NCI-H748 (cell line): Measurements from ENCODE around the gene CRY1.
"Not testable (repeated sequence)": the region's sequence is repeated elsewhere in the genome, so short reads cannot be mapped to it uniquely, and the experiment has no call there.

Experiments
- DNase-seq: peaks from one replicate; lab custom pipeline; 2025; ENCODE audit not compliant: unreplicated experiment; lab: John Stamatoyannopoulos, UW

The CRY1 gene

GRCh38 chr12:107073266-107073665 lies 20.1 kb downstream of the CRY1 start:
- not testable (repeated sequence) for DNase-seq

GRCh38 chr12:107066691-107067090 lies 26.7 kb downstream of the CRY1 start:
- DNase-seq = no peak

- DNase-seq = no peak
These were observed 28.7 kb downstream of the CRY1 start for GRCh38 chr12:107064687-107065086.

- no peak for DNase-seq
These were observed 29.1 kb downstream of the CRY1 start for GRCh38 chr12:107064243-107064642.

GRCh38 chr12:107058190-107058589 lies 35.2 kb downstream of the CRY1 start:
- no peak for DNase-seq

- no peak for DNase-seq
These were observed 36.1 kb downstream of the CRY1 start for GRCh38 chr12:107057071-107057834.

- DNase-seq = no peak
These were observed 39.6 kb downstream of the CRY1 start for GRCh38 chr12:107053709-107054108.

- no peak for DNase-seq
These were observed 48.2 kb downstream of the CRY1 start for GRCh38 chr12:107045186-107045585.

GRCh38 chr12:107042801-107043200 lies 50.5 kb downstream of the CRY1 start:
- no peak for DNase-seq

- DNase-seq = no peak
These were observed 57.6 kb downstream of the CRY1 start for GRCh38 chr12:107035733-107036132.

- DNase-seq = no peak
These were observed 59.3 kb downstream of the CRY1 start for GRCh38 chr12:107033758-107034739.

GRCh38 chr12:107032266-107032665 lies 61.1 kb downstream of the CRY1 start:
- DNase-seq = no peak

GRCh38 chr12:107031061-107031460 lies 62.3 kb downstream of the CRY1 start:
- no peak for DNase-seq

- DNase-seq = no peak
These were observed 64.3 kb downstream of the CRY1 start for GRCh38 chr12:107029081-107029480.

- peak; percentile 23 for DNase-seq
These were observed 65.7 kb downstream of the CRY1 start for GRCh38 chr12:107027636-107028053.

- DNase-seq = no peak
These were observed 66.3 kb downstream of the CRY1 start for GRCh38 chr12:107026806-107027635.

- not testable (repeated sequence) for DNase-seq
These were observed 67.0 kb downstream of the CRY1 start for GRCh38 chr12:107026356-107026755.

- DNase-seq = no peak
These were observed 67.7 kb downstream of the CRY1 start for GRCh38 chr12:107025671-107026070.

GRCh38 chr12:107019546-107019945 lies 73.8 kb downstream of the CRY1 start:
- DNase-seq = no peak

- DNase-seq = no peak
These were observed 76.3 kb downstream of the CRY1 start for GRCh38 chr12:107017042-107017441.

- DNase-seq = peak; percentile 53
These were observed 79.3 kb downstream of the CRY1 start for GRCh38 chr12:107014055-107014454.
